ENCODE data around the gene HOXA10.

The HOXA10 gene

GRCh38 chr7:27128034-27128433 is 46.1 kb downstream of the HOXA10 start:
- no peak for DNase-seq

DNA sequence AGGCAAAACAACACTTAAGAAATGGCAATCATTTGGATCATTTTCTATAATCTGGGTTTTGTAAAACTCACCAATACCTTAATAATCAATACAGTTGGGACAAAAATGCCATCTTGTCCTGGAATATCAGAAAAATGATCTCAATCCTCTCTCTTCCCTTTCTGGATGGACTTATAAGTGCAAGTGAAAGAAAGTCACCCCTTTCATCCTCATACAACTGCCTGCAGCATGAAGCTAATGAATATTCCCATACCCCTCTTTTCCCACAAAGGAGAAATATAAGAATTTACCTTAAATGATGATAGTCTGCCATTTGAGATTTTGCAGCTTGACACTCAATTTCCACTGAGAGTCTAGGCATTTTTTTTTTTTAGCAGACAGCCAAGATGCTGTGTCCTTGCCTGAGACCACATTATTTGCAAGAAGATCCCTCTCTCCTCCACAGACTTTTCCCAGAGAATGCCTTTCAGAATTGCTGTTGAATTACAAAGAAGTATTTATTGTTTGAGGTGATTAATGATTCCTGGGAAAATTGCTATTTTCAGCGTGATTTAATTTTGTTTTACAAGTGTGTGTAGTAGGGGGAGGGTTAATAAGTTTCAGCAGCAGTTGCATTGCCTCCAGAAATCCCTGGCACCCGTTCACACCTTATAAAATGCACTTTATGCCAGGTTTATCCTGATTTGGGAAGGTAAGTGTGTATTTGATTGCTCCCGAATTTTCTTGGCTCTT is 47.4 kb downstream of the HOXA10 start:
- DNase-seq = no peak

DNA sequence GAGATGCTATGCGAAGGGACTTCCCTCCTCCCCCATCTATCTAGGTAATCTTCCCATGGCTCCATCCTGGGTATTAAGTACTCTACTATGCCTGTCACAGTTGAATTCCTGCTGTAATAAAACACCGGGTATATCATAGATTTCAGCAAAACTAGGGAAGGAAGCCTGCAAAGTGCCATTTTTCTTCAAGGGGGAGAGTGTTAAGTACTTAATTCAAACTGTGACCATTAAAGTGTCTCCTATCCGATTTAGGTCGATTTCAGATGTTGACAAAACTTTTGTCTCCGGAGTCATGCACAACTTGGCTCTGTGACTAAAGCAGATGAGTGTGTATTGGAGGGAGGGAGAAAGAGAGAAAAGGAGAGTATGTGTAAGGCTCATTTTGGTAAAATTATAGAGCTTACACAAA is 48.1 kb downstream of the HOXA10 start:
- DNase-seq = no peak

DNA sequence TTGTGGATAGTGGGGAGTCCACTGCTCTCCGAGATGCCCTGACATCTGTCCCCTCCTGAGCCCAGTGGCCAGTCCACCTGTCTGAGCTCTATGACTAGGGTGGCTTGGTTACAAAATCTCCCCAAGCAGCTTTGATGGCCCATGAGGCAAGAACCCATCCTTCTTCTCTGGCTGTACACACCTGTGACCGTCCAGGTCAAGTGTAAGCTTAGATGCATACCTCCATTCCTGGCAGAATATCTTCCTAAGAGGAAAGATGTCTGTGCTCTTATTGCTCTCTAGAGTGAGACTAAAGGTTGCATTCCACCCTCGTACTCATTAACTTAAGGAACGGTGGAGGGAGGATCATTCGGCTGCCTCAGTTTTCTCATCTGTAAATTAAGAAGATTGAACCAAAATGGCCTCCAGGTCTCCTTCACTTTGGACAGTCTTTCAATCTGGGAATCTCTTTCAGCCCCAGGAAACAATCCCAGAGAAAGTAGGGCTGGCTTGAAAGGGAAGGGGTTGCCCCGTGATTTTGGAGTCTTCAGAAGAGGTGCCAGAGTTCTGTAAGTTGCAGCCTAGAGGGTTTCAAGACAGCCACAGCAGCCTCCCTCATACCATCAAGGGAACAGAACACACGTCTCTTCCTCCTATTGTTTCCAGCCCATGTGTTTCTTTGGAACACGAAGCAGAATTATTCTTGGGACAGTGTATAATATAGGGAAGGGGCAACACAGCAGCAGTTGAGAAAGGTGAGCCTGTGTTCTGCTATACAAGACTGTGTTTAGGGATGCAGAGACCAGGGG is 49.0 kb downstream of the HOXA10 start:
- no peak for DNase-seq

DNA sequence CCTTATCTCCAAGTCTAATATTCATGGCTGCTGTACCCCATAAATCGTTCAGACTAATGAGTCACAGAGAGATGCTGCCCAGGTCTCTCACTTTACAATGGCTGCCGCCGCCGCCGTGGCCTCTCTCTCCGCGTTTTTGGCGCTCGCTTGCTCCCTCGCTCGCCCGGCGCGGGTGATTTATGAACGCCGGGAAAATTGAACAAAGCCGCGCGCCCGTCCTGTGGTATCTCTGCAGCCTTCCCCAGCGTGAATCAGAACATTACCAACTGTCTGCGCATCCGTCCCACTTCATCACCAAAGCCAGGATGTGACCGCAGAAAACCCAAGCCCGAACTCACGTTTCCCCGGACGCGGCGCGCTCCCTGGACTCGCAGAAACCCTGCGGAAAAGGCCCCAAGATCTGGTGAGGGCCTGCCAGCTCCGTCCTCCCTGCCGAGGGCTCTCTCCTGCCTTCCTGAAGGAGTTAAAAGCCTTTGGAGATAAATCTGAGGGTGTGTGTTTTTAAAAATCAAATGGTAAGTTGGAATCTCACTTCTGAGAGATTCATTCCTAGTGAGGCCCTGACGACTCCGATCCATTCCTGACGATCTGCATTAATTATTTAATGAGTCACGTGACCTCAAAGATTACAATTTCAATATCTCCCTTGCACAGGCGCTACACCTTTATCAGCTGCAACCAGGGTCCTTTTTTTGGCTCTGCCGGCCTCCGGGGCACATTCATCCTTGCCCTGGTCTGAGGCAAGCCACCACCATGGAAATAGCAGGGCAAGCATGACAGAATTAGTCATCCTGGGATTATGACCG is 49.8 kb downstream of the HOXA10 start:
- peak; percentile 79 for DNase-seq

DNA sequence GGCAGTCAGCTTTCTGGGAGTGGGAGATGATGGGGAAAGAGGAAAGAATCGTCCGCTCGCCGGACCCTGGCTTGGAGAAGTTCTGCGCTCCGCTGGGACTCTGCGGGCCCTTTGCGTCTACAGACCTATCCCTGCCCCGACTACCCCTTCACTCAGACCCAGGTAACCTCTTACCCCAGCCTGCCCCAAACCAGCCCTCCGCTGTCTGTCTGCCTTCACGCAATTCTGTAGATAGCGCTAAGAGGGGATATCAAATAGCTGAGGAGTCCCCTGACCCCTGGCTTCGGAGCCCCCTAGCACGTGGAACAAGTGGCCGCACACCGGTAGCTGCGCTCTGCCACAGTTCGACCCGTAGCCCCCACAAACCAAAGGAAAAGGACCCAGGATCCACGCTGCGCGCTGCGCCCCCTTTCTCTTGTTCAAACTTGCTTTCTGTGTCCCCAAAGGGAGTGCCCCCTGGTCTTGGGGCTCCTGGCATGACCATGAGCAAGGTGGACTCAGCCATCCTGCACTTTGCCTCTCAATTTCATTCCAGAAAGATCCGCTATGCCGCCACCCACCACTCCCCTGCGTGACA is 50.6 kb downstream of the HOXA10 start:
- no peak for DNase-seq

DNA sequence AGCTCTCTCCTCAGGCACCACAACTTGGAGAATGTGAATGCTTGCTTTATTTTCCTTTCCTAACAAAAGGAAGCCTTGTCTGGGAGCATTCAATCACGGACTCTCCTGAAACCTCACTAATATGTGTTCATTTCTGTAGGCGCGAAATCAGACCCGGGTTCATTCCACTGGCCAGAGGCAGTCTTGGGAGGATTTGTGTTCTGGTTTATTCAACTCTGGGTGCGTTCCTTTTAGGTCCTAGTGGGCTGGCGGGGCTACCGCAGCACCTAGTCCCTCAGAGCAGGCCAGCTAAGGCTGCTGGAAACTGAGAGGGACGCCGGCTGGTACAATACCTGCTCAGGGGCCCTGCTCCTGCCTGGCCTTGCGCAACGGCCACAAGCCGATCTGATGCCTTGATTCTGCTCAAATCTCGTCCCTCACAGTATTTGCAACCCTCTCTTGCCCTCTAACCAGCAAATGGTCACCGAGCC is 51.1 kb downstream of the HOXA10 start:
- no peak for DNase-seq

GRCh38 chr7:27122077-27122910 is 51.8 kb downstream of the HOXA10 start:
- DNase-seq = no peak

- no peak for DNase-seq
These were observed 52.4 kb downstream of the HOXA10 start for GRCh38 chr7:27121684-27122076.

All from EL (cell line).